Retinal pigment epithelial cell (primary cell): Measurements from ENCODE around the gene NCCRP1.

Source experiments
- DNase-seq: peaks from one replicate; pipeline ENCODE4 v3.0.0-alpha.2; 2010; ENCODE audit warnings: low read depth
- H3K4me3 ChIP-seq: 2 replicates; pipeline ENCODE4 v1.5.1; 2011; ENCODE audit warnings: mild to moderate bottlenecking, low read length, control low read depth, moderate library complexity
- TF ChIP-seq, protein P1 (sequence below): conservative IDR thresholded peaks from 2 replicates; pipeline ENCODE4 v1.5.1; 2011; ENCODE audit warnings: low read depth, low read length, control low read depth, inconsistent platforms

Gene NCCRP1

DNA sequence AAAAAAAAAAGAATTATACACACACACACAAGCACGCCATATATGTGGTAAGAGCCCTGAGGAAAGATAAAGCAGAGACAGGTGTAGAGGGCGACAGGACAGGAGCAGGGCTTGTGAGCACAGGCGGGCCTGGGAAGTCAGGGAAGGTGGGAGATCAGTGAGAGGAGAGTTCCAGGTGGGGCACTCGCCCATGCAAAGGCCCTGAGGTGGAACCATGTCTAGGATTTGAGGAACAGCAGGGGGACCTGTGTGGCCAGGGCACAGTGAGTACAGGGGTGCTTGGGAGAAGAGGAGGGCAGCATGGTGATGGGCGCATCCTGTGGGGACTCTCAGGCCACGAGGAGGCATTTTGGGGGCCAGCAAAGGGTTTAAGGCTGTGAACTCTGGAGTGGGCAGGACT lies 32.5 kb upstream of the NCCRP1 start:
- DNase-seq: no peak
- TF ChIP-seq, protein P1, sequence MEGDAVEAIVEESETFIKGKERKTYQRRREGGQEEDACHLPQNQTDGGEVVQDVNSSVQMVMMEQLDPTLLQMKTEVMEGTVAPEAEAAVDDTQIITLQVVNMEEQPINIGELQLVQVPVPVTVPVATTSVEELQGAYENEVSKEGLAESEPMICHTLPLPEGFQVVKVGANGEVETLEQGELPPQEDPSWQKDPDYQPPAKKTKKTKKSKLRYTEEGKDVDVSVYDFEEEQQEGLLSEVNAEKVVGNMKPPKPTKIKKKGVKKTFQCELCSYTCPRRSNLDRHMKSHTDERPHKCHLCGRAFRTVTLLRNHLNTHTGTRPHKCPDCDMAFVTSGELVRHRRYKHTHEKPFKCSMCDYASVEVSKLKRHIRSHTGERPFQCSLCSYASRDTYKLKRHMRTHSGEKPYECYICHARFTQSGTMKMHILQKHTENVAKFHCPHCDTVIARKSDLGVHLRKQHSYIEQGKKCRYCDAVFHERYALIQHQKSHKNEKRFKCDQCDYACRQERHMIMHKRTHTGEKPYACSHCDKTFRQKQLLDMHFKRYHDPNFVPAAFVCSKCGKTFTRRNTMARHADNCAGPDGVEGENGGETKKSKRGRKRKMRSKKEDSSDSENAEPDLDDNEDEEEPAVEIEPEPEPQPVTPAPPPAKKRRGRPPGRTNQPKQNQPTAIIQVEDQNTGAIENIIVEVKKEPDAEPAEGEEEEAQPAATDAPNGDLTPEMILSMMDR: no peak
- H3K4me3 ChIP-seq: no peak overlapping the region

DNA sequence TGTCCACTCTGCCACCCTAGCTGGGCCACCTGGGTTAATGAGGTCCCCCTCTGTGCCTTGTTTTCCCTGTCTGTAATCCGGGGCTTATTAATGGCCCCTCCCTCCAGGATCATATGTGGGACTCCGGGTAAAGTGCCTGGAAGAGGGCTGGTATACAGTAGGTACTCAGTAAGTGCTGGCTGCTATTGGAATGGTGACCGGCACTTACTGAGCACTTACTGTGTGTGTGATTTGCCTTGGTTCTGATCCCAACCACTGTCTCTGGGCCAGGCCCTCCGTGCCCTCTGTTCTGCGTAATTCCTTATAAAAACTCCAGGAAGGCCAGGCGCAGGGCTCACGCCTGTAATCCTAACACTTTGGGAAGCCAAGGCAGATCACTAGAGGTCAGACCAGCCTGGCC lies 30.9 kb upstream of the NCCRP1 start:
- TF ChIP-seq, protein P1: no peak
- no peak overlapping the region for H3K4me3 ChIP-seq
- DNase-seq: no peak

DNA sequence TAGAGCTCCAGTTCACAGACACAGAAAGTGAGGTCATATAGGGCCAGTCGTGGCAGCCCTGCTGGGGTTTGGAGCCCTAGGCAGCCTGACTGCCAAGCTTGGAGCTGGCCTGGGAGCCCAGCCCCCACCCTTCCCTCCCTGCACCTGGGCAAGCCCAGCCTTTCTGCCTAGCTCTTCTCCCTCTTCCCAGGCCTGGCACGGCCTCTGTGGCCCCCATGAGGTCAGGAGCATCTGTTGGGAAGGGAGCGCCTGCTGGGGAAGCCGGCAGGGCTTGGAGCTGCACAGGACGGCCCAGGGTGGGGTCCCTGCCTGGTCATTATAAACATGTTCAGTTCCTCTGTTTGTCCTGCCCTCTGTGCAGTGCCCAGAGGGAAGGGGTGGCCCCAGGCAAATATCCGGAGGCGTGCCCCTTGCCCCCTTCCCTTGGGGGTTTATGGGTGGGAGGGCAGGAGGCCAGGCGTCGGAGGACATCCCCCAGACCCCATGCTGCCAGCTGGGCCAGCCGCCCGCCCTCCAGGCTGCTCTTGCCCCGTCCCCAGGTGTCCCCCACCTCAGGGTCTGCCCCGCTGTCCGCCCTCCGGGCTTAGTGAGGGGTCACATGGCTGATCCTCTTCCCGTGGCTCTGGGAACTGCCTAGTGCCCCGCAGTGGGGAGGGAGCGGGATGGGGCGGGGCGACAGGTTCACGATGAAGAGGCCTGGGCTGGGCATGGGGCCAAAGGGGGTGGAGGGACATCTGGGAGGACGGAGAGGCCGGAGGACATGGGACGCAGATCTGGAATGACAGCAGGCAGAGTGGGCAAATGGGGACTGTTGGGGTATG lies 30.0 kb upstream of the NCCRP1 start:
- TF ChIP-seq, protein P1: no peak
- H3K4me3 ChIP-seq: no peak overlapping the region

DNA sequence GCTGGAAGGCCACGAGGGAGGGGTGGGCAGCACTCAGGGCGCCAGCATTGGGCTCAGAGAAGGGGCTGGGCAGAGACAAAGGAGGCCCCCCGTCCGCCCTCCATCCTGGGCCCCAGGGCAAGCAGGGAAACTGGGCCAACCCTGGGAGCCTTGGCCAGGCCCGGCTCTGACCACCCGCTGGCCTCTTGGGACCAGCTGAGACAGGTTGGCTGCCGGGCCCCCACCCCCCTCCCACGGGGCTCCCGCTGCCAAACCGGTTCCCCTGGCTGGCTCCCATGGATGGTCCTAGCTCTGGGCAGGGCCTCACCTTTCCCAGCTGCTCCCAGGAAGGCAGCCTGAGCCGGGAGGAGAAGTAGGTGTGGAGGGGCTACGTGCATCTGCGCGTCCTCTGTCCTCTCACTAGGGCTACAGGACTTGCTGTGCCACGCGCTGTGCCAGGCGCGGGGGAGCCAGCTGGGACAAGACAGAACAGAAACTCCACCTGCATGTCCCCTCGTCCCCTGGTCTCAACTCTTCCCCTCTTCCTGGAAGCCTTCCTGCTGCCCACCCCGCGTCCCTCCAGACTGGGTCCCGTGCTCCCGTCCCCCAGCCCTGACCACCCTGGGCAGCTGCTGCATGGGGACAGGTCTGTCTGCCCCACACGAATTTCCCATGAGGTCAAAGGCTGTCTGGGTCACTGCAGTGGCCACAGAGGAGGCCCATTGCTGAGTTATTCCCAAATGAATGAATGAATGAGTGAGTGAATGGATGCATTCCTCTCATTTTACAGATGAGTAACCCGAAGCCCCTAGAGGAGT lies 29.1 kb upstream of the NCCRP1 start:
- TF ChIP-seq, protein P1: no peak
- DNase-seq: no peak
- H3K4me3 ChIP-seq: no peak overlapping the region

More for the DNA sequence above, 30.0 kb upstream of the NCCRP1 start:
- no peak for DNase-seq

DNA sequence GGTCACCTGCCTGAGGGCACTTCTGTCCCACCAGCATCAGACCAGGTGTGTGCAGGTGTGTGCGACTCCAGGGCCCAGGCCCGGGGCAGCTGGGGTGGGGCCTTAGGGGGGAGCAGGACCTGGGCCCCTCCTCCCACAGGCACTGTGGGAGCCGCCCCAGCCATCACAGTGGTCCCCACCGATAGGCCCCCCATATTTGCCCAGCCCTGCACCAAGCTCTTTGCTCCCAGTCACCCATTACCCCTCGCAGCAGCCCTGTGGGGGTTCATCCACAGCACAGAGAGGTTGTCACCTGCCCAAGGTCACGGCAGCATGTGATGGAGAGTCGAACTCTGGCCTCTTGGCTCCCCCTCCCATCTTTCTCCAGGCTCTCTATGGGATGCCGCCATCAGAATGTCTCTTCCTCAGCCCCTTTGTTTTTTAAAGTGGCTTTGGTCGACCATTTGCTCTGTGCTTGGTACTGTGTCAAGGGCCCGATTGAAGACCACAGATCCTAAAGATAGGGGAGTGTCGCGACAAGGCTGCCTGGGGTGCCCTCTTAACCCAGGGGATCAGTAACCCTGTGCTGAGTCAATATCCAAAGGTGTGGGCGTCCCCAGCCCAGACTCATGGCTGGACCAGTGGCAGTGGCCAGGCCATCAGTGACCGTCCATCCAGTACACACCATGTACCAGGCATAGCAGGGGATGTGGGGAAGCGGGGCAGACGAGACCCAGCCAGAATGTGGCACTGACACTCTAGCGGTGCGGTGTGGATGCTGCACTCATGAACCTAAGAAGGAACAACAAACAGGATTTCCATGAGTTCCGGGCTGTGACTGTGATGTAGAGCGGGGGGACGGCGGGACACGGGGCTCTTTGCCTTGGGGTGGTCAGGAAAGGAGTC lies 28.3 kb upstream of the NCCRP1 start:
- DNase-seq: no peak
- no peak overlapping the region for H3K4me3 ChIP-seq
- TF ChIP-seq, protein P1: no peak

DNA sequence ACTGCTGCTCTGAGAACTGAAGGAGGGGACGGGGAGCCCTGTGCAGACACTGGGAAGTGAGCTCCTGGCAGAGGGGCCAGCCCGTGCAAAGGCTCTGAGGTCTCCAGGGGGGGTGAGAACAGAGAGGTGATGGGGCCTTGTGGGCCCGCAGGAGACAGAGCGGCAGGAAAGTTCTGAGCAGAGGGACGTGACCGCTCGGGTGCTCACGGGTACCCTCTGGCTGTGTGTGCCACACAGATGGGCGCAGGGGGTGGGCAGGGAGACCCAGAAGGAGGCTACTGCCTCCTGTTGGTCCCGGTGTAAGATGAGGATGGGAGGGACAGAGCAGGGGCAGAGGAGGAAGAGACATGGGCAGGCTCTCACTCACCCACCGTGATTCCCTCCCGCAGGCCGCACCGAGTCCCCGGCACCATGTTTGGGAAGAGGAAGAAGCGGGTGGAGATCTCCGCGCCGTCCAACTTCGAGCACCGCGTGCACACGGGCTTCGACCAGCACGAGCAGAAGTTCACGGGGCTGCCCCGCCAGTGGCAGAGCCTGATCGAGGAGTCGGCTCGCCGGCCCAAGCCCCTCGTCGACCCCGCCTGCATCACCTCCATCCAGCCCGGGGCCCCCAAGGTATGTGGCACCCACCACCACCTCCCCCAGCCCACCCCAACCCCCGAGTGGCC lies 27.5 kb upstream of the NCCRP1 start:
- TF ChIP-seq, protein P1: no peak
- DNase-seq: no peak
- H3K4me3 ChIP-seq: no peak overlapping the region
